Fibroblast of skin of right quadriceps (primary cell): ENCODE results near the gene PRAMEF8.
"Not testable (repeated sequence)": the region's sequence is repeated elsewhere in the genome, so short reads cannot be mapped to it uniquely, and the experiment has no call there.

Experiments used
- DNase-seq: peaks from one replicate; pipeline ENCODE4 v3.0.0-alpha.2; 2013

PRAMEF8 gene

GRCh38 chr1:13285037-13285436, at the start of gene PRAMEF8:
PRAMEF8 (minus strand) TSS chr1:13285137; CDS start chr1:13284091, 1,046 bp downstream.
- not testable (repeated sequence) for DNase-seq

- not testable (repeated sequence) for DNase-seq
Observed at GRCh38 chr1:13315281-13315680, 30.3 kb upstream of the PRAMEF8 start, which contains the start of gene PRAMEF15. PRAMEF15 (plus strand) TSS chr1:13315581; CDS start chr1:13318408, 2,827 bp downstream.

GRCh38 chr1:13303239-13303638, 18.3 kb upstream of the PRAMEF8 start, which contains the start of gene PRAMEF33:
PRAMEF33 (plus strand) TSS chr1:13303539; CDS start chr1:13305955, 2,416 bp downstream.
- not testable (repeated sequence) for DNase-seq

DNA sequence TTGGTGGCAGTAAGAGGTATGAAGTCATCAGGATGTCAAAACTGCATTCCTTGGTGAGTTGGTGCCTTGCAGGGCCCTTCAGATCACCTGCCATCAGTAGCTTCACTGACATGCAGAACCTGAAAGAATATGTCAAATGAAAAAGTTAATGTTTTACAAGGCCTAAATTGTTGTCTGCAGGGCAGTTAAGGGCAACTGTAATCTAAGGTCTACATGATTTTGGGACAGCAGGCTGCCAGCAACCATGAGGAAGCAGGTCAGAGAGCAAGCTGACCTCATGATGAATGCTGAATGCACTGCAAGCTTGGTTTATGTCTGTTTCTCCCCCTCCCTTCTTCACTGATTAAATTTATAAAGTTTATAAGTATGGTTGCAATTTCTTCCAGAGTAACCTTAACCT, 17.3 kb upstream of the PRAMEF8 start:
- not testable (repeated sequence) for DNase-seq

GRCh38 chr1:13298699-13299098, 13.8 kb upstream of the PRAMEF8 start:
- not testable (repeated sequence) for DNase-seq

- not testable (repeated sequence) for DNase-seq
Observed at GRCh38 chr1:13297216-13297931, 12.4 kb upstream of the PRAMEF8 start.

GRCh38 chr1:13289030-13289429, 4.1 kb upstream of the PRAMEF8 start:
- not testable (repeated sequence) for DNase-seq

GRCh38 chr1:13279617-13280016, 5.3 kb downstream of the PRAMEF8 start:
- DNase-seq: not testable (repeated sequence)

DNA sequence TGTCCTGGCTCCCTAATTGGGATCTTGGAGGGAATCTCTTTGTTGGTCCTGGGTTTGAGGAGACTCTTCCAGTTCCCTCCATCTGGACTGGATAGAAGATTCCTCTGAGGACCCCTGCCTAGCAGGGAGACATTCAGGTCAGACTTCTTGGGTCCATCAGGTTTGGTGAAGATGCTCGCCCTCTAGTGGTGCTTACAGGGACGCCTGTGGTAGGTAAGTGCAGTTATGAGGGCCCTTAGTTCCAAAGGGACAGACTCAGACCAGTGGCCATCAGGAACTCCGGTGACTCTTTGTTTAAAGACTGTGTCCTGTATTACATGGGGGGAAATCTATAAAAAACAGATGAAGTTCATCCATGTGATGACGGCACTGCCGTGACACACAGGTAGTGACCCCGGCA, 7.9 kb downstream of the PRAMEF8 start:
- DNase-seq: not testable (repeated sequence)

DNA sequence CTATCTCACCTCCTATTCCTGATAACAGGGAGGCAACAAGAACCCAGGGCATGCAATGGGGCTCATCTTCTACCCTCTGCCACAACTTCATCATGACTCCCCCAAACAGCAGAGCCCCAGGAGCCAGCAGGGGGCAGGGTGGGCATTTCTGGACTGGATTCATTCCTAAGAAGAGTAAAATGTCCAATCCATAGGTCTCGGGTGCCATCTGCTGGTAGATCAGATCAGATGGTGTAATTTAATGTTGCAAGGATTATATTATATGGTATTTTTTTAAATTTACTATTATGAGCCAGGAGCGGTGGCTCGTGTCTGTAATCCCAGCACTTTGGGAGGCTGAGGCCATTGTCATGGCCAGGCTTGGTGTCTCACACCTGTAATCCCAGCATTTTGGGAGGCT, 19.8 kb downstream of the PRAMEF8 start:
- not testable (repeated sequence) for DNase-seq

DNA sequence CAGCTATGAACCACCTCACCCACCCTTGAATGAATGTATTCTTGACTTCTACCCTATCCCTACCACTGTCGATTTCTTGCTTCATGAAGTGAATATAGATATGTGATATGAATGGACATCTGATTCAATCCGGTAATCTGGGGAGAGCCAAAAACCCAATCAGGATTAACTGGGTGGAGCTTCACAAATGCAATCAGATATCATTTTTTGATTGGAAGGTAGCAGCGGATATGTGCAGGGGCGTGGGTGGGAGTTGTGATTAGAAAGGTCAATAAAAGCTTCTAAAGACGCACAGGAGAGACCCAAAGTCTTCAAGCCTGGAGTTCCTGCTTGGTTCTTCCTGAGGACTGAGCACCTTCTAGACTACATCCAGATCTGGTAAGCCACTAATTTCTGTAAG, 31.0 kb downstream of the PRAMEF8 start, which contains the start of gene PRAMEF5:
Gene PRAMEF5, plus strand, starts transcription at position 301 of the 400 bp plus-strand sequence. CDS start 5,071 bp downstream, outside the sequence.
- not testable (repeated sequence) for DNase-seq

- not testable (repeated sequence) for DNase-seq
Observed at GRCh38 chr1:13247122-13247521, 37.8 kb downstream of the PRAMEF8 start.

- DNase-seq: not testable (repeated sequence)
Observed at GRCh38 chr1:13246554-13246871, 38.4 kb downstream of the PRAMEF8 start.

DNA sequence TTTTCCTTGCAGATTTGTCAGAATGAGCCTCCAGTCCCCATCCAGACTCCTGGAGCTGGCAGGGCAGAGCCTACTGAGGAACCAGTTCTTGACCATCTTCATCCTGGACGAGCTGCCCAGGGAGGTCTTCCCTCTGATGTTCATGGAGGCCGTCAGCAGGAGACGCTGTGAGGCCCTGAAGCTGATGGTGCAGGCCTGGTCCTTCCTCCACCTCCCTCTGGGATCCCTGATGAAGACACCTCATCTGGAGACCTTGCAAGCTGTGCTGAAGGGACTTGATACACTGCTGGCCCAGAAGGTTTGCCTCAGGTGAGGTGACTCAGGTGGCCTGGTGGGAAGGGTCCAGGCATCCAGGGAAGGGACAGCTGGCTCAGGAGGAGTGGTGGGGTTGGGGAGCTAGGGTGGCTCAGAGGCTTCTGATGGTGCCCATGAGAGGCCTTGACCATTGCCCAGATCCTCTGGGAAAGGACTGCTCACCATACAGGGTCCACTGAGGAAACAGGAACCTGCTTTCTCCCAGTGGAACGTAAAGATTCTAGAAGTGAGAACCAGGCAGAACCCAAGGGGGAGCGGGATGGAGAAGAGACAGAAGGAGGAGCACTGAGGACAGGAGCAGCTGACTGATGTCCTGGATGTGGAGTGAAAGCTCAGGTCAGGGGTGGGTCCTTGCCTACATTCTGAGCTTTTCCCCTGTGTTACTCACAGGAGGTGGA, 38.9 kb downstream of the PRAMEF8 start:
- not testable (repeated sequence) for DNase-seq

GRCh38 chr1:13243536-13244263, 41.2 kb downstream of the PRAMEF8 start:
- not testable (repeated sequence) for DNase-seq

DNA sequence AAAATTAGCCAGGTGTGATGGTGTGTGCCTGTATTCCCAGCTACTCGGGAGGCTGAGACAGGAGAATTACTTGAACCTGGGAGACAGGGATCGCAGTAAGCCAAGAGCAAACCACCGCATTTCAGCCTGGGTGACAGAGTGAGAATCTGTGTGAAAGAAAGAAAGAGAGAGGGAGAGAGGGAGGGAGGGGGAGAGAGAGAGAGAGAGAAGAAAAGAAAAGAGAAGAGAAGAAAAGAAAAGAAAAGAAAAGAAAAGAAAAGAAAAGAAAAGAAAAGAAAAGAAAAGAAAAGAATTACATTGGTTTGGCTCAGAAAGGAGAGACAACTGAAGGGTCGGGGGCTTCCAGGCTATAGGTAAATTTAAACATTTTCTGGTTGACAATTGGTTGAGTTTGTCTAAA, 45.3 kb downstream of the PRAMEF8 start:
- not testable (repeated sequence) for DNase-seq

DNA sequence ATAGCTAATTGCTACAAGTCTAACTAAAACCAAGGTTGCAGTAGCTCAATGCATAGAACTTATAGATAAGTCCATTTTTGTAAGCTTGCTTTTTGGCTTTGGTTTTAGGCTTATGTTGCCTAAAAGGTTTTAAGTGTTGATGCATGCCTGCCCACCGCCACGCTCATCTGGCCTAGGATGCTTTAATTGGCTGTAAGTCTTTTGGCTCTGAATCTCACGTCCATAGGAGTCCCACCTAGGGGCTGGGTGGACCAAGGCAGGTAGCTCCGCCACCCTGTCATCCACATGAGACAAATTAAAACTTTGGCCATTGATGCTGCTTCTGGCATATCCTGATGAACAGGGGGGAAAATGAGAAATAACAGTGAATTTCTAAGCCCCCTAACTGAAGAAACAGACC, 47.4 kb downstream of the PRAMEF8 start:
- not testable (repeated sequence) for DNase-seq

DNA sequence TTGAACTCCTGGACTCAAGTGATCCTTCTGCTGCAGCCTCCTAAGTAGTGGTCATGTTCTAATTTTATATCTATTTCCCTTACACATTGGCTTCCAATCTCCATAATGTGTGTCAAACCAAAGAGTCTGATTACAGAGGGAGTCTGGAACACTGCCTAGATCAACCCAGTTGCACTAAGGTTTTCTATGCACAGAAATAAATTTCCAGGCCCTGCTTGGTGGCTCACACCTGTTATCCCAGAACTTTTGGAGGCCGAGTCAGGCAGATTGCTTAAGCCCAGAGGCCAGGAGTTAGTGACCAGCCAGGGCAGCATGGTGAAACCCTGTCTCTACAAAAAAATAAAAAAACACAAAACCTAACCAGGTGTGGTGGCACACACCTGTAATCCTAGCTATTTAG, 50.9 kb downstream of the PRAMEF8 start:
- DNase-seq: not testable (repeated sequence)

DNA sequence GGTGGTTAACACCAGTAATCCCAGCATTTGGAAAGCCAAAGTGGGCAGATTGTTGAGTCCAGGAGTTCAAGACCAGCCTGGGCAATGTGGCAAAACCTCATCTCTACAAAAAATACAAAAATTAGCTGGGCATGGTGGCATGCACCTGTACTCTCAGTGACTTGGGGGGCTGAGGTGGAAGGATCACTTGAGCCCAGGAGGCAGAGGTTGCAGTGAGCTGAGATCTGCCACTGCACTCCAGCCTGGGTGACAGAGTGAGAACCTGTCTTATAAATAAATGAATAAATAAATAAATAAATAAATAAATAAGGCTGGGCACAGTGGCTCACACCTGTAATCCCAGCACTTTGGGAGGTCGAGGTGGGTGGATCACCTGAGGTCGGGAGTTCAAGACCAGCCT, 52.9 kb downstream of the PRAMEF8 start:
- not testable (repeated sequence) for DNase-seq
